Measurements from ENCODE around the gene GALNT10.

GALNT10 gene

DNA sequence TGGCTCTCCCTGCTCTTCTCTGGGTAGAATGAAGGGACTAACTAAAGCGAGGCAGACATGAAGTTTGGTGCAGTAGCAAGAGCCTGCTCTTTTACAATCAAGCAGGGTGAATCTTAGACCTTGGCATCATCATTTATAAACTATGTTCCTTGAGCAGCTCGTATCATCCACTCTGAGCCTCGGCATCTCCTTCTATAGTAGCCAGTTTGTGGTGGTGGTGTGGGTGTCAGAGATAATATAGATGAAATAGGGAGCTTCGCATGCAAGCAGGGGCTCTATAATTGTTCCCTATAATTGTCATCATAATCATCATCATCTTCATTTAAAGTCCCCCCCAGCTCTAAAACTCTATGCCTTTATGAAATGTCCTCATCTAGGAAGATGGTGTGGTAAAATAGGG lies 182.8 kb downstream of the GALNT10 start:
- DNase-seq (ENCODE audit: low read depth in 3 of 3, low spot score in 1 of 3) = no peak

DNA sequence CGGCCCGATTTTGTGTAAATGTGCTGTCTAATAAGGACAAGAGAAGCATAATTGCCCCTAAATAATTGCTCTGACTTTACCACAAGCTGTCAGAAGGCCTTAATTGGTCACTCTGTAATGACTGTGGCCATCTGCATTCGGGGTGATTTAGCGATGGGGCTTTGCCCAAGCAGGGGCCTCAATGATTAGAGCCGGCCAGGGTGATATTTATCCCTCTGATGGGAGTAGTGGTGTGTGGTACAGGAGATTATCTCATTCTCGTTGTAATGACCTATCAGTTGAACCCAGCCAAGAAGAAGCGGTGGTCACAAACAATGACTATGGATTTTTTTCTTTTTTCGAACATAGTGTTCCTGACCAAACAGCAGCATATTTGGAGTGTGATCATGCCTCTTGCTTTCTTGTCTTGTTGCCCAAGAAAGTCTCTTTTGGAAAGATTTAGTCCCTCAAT lies 183.2 kb downstream of the GALNT10 start:
- DNase-seq (ENCODE audit: low read depth in 3 of 3, low spot score in 1 of 3) = no peak

GRCh38 chr5:154374264-154374663 lies 183.7 kb downstream of the GALNT10 start:
- DNase-seq (ENCODE audit: low read depth in 3 of 3, low spot score in 1 of 3) = no peak

GRCh38 chr5:154375329-154376008 lies 184.9 kb downstream of the GALNT10 start:
- DNase-seq (ENCODE audit: low read depth in 3 of 3, low spot score in 1 of 3) = no peak

- DNase-seq (ENCODE audit: low read depth in 3 of 3, low spot score in 1 of 3) = no peak
Measured at GRCh38 chr5:154376481-154376880, 185.9 kb downstream of the GALNT10 start.

DNA sequence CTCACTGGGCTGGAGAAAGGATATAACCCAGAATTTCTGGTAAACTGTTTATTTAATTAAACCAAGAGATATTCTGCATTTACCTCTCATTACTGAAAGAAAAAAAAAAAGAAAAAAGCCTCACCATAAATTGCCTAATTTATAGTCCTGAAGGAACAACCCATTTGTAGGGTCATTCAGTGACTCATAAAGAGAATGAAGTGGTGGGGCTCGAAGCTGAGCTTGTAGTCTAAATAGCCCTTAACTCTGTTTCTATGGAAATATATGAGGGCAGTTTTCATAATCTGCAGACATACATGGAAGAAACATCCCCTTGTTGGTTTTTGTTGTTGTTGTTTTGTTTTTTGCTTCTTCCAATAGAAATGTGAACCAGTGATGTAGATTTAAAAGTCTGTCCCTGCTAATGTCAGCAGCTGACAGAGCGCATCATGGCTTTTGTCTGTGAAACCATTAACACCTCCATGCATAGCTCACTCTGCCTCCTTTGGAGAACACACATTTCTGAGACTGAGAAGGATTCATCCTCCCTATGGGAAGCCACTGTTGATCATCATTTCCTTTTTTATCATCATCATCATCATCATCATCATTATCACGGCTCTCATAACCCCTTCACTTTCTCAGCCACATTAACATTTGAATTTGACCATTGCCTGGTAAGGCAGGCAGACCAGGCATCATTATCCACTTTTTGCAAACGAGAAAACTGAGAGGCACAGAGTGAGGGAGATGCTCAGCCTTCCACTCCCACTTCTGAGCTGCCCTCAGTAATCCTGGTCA lies 187.4 kb downstream of the GALNT10 start:
- DNase-seq (ENCODE audit: low read depth in 3 of 3, low spot score in 1 of 3) = no peak

DNA sequence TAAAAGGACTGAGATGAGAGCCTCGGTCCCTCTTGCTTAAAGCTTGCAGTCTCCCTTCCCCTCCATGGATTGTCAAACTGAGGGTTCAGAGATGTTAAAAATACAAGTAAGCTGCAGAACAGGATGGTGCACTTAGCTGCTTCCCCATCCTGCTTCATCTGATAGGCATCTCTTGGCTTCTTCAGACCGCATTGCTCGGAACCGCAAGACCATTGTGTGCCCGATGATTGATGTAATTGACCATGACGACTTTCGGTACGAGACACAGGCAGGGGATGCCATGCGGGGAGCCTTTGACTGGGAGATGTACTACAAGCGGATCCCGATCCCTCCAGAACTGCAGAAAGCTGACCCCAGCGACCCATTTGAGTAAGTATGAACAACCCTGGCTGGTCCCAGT lies 189.7 kb downstream of the GALNT10 start:
- DNase-seq (ENCODE audit: low read depth in 3 of 3, low spot score in 1 of 3) = no peak

DNA sequence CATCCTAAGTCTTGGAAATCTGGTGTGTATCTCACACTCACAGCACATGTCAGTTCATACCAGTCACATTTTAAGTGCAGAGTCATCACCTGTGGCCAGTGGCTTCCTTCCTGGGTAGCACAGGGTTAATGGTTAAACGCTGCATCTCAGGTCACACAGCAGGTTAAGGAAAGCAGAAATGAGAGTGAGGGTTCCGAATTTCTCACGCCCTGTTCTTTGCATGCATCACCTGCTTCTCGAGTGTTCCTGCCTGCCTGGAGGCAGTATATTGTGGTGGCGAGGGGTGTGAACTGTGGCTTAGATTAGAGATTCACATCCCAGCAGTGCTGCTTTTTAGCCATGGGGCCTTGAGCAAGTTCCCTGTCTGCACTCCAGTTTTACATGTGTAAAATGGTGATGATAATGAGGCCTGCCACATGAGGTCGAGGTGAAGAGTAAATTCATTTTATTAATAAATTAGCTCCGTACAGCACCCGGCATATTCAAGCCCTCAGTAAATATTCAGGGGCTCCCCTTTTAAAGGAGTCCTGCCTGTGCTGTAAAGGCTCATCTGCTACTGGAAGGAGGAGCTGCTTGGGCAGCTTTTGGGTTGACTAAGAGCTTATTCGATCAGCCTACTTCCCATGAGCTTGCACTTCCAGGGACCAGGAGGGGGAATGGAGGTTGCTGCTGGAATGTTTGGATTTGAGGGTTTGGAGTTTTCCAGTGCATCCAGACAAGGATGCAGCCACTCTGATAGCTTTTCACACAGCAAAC lies 194.1 kb downstream of the GALNT10 start:
- no peak for DNase-seq (ENCODE audit: low read depth in 3 of 3, low spot score in 1 of 3)

GRCh38 chr5:154385236-154385512 lies 194.6 kb downstream of the GALNT10 start:
- no peak for DNase-seq (ENCODE audit: low read depth in 3 of 3, low spot score in 1 of 3)

GRCh38 chr5:154386952-154387629 lies 196.6 kb downstream of the GALNT10 start:
- no peak for DNase-seq (ENCODE audit: low read depth in 3 of 3, low spot score in 1 of 3)

- no peak for DNase-seq (ENCODE audit: low read depth in 3 of 3, low spot score in 1 of 3)
Measured at GRCh38 chr5:154388842-154389241, 198.3 kb downstream of the GALNT10 start.

GRCh38 chr5:154390096-154390495 lies 199.6 kb downstream of the GALNT10 start:
- DNase-seq (ENCODE audit: low read depth in 3 of 3, low spot score in 1 of 3) = no peak

- DNase-seq (ENCODE audit: low read depth in 3 of 3, low spot score in 1 of 3) = no peak
Measured at GRCh38 chr5:154390746-154391359, 200.3 kb downstream of the GALNT10 start.

GRCh38 chr5:154391788-154392187 lies 201.3 kb downstream of the GALNT10 start:
- no peak for DNase-seq (ENCODE audit: low read depth in 3 of 3, low spot score in 1 of 3)

DNA sequence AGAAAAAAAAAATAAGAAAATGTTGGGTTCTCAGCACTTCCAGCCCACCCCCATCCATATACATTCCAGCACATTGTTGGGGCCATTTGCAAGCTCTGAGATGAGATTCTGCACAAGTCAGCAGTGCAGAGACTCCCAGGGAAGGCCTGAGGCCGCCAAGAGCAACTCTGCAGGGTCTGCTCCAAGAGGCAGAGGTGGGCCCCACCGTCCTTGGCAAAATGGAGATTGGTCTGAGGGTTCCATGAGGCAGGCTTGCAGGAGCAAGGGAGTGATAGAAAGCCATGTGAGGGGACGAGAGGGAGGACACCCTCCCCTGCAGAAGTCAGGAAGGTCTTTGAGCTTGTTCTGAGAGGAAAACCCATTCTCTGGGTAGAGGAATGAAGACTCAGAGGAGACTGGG lies 203.3 kb downstream of the GALNT10 start:
- no peak for DNase-seq (ENCODE audit: low read depth in 3 of 3, low spot score in 1 of 3)

- DNase-seq (ENCODE audit: low read depth in 3 of 3, low spot score in 1 of 3) = no peak
Measured at GRCh38 chr5:154394307-154394706, 203.8 kb downstream of the GALNT10 start.

GRCh38 chr5:154395407-154396106 lies 205.0 kb downstream of the GALNT10 start:
- DNase-seq (ENCODE audit: low read depth in 3 of 3, low spot score in 1 of 3) = no peak

- no peak for DNase-seq (ENCODE audit: low read depth in 3 of 3, low spot score in 1 of 3)
Measured at GRCh38 chr5:154396128-154396527, 205.6 kb downstream of the GALNT10 start.

- DNase-seq (ENCODE audit: low read depth in 3 of 3, low spot score in 1 of 3) = no peak
Measured at GRCh38 chr5:154397652-154398406, 207.3 kb downstream of the GALNT10 start.

GRCh38 chr5:154400678-154401077 lies 210.1 kb downstream of the GALNT10 start:
- no peak for DNase-seq (ENCODE audit: low read depth in 3 of 3, low spot score in 1 of 3)

Measured in stimulated activated CD4-positive, alpha-beta T cell treated with anti-CD3 and anti-CD28 coated beads, TNF-alpha, amount 100 ng/mL, for 1 hour (primary cell).